ENCODE data around the gene OR52M1.
A peak's percentile ranks its signal among the peaks of the same experiment; 100 is the strongest.
"Not testable (repeated sequence)": the region's sequence is repeated elsewhere in the genome, so short reads cannot be mapped to it uniquely, and the experiment has no call there.

OR52M1 gene

GRCh38 chr11:4544891-4545290 is at the start of gene OR52M1:
OR52M1 (plus strand) TSS chr11:4545191; CDS start chr11:4545191, 0 bp downstream.
- DNase-seq (ENCODE audit: low read depth), result no peak

GRCh38 chr11:4495487-4495886 is 49.5 kb upstream of the OR52M1 start:
- no peak for DNase-seq (ENCODE audit: low read depth)

- DNase-seq (ENCODE audit: low read depth), result no peak
Observed at GRCh38 chr11:4495986-4496385, 49.0 kb upstream of the OR52M1 start.

- DNase-seq (ENCODE audit: low read depth), result no peak
Observed at GRCh38 chr11:4496557-4497248, 48.3 kb upstream of the OR52M1 start.

GRCh38 chr11:4508886-4509285 is 36.1 kb upstream of the OR52M1 start:
- no peak for DNase-seq (ENCODE audit: low read depth)

GRCh38 chr11:4511282-4512245 is 33.4 kb upstream of the OR52M1 start:
- DNase-seq (ENCODE audit: low read depth), result no peak

GRCh38 chr11:4514196-4514595 is 30.8 kb upstream of the OR52M1 start:
- DNase-seq (ENCODE audit: low read depth), result no peak

- no peak for DNase-seq (ENCODE audit: low read depth)
Observed at GRCh38 chr11:4522339-4522738, 22.7 kb upstream of the OR52M1 start.

- no peak for DNase-seq (ENCODE audit: low read depth)
Observed at GRCh38 chr11:4522752-4523151, 22.2 kb upstream of the OR52M1 start.

- DNase-seq (ENCODE audit: low read depth), result no peak
Observed at GRCh38 chr11:4523666-4524065, 21.3 kb upstream of the OR52M1 start.

- no peak for DNase-seq (ENCODE audit: low read depth)
Observed at GRCh38 chr11:4527926-4528325, 17.1 kb upstream of the OR52M1 start.

GRCh38 chr11:4531686-4532085 is 13.3 kb upstream of the OR52M1 start:
- DNase-seq (ENCODE audit: low read depth), result not testable (repeated sequence)

GRCh38 chr11:4539603-4540219 is 5.3 kb upstream of the OR52M1 start:
- peak; percentile 26 for DNase-seq (ENCODE audit: low read depth)

GRCh38 chr11:4541071-4541470 is 3.9 kb upstream of the OR52M1 start:
- no peak for DNase-seq (ENCODE audit: low read depth)

- no peak for DNase-seq (ENCODE audit: low read depth)
Observed at GRCh38 chr11:4543561-4543960, 1.4 kb upstream of the OR52M1 start.

GRCh38 chr11:4546878-4547277 is 1.9 kb downstream of the OR52M1 start:
- DNase-seq (ENCODE audit: low read depth), result no peak

- DNase-seq (ENCODE audit: low read depth), result no peak
Observed at GRCh38 chr11:4547416-4547815, 2.4 kb downstream of the OR52M1 start.

GRCh38 chr11:4551346-4551979 is 6.5 kb downstream of the OR52M1 start:
- DNase-seq (ENCODE audit: low read depth), result no peak

GRCh38 chr11:4559527-4560440 is 14.8 kb downstream of the OR52M1 start:
- DNase-seq (ENCODE audit: low read depth), result no peak

- no peak for DNase-seq (ENCODE audit: low read depth)
Observed at GRCh38 chr11:4560467-4560866, 15.5 kb downstream of the OR52M1 start.

GRCh38 chr11:4565371-4565770 is 20.4 kb downstream of the OR52M1 start:
- no peak for DNase-seq (ENCODE audit: low read depth)
